ENCODE results near the gene ST3GAL4.
"Not testable (repeated sequence)": the region's sequence is repeated elsewhere in the genome, so short reads cannot be mapped to it uniquely, and the experiment has no call there.

Gene ST3GAL4

GRCh38 chr11:126384449-126385070 lies 29.1 kb downstream of the ST3GAL4 start:
- DNase-seq (ENCODE audit: low read depth in 2 of 2): no peak

DNA sequence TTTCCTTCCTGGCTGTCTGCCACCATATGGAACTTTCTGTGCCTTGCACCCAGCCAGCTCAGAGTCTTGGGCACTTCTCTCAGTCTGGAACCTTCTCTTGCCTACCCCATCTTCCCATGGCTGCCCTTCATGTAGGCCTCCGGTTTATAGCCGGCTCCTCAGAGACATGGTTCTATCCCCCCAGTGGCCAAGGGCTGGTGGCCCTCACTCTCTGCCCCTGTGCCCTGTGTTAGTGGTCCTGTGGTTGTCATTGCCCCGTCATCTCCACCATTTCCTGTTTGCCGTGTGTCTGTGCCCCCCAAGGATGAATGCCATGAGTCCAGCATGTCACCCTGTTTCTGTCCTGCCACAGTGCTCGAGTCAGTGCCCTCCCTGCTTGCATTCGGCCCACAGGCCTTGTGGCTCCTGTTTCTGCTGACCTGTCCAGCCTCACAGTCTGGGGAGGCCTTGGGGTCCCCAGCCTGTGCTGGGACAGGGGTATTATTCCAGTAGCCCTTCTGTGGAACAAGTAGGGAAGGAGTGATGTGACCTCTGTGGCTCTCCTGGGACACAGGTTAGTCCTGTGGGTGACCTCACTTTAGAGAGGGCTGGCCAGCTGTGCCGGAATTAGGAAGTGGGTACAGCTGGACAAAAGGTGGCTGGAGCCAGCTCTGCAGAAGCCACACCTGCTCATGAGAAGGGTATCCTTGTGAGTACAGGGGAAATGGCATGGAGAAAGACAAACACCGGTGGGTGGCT lies 30.7 kb downstream of the ST3GAL4 start:
- no peak for DNase-seq (ENCODE audit: low read depth in 2 of 2)

- not testable (repeated sequence) for DNase-seq (ENCODE audit: low read depth in 2 of 2)
These were observed 31.2 kb downstream of the ST3GAL4 start for GRCh38 chr11:126386729-126387071.

DNA sequence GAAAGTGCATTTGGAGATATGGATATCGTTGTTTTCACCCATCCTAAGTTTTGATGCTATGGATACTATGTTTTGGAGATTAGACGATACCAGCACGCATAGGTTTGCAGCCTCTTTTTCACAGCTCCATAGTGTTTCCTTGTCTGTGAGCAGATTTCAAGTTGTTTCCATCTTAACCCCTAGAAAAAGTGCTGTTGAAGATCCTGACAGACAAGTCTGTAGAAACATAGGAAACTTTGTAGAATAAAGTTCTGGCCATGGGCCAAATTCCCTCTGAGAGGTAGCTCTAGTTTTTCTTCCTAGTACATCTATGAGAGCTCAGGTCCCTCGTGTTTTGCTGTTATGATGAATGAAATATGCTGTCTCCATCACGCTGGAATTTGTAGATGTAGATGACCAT lies 32.4 kb downstream of the ST3GAL4 start:
- no peak for DNase-seq (ENCODE audit: low read depth in 2 of 2)

- DNase-seq (ENCODE audit: low read depth in 2 of 2): no peak
These were observed 34.9 kb downstream of the ST3GAL4 start for GRCh38 chr11:126390272-126390867.

- DNase-seq (ENCODE audit: low read depth in 2 of 2): no peak
These were observed 35.9 kb downstream of the ST3GAL4 start for GRCh38 chr11:126391286-126391954.

DNA sequence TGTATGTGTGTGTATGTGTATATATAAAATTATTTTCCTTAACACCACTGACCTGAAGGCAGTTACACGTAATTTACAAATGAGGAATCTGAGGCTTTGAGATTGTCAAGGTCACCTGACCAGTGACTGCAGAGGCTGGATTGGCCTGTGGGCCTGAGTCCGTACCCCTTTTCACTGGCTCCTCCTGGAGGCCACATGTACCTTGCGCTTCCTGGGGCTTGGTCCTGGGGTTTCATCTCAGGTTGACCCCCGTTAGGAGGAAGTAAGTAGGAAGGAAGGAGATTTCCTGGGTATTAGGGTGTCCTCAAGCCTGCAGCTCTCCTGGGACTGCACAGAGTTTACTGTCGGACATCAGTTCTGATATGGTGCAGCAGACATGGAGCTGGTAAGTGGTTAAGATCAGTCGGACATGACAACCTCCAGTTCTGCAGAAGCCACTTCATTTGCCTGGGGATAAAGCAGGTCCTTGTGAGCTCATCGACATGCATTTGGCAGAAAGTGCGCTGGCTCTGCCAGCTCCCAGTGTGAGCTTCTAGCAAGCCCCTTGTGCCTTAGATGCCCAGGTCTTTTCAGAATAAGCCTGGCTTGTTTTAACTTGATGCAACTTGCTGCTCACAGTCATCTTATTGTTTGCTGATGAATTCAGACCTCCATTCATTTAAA lies 36.6 kb downstream of the ST3GAL4 start:
- DNase-seq (ENCODE audit: low read depth in 2 of 2): no peak

DNA sequence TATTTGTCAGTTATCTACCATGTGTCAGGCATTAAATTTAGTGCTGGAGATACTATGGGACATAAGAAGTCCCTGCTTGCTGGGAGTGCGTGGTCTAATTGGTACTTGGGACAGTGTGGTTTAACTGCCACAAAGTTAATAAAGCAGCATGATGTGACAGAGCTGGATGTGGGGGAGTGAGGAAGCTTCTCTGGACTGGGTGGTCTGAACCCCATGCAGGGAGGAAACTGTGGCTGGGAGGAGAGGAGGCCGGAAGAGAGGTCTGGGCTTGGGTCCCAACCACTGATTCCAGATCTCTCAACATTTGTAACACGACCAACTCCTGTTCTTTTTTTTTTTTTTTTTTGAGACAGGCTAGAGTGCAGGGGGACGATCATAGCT lies 37.1 kb downstream of the ST3GAL4 start:
- DNase-seq (ENCODE audit: low read depth in 2 of 2): no peak

DNA sequence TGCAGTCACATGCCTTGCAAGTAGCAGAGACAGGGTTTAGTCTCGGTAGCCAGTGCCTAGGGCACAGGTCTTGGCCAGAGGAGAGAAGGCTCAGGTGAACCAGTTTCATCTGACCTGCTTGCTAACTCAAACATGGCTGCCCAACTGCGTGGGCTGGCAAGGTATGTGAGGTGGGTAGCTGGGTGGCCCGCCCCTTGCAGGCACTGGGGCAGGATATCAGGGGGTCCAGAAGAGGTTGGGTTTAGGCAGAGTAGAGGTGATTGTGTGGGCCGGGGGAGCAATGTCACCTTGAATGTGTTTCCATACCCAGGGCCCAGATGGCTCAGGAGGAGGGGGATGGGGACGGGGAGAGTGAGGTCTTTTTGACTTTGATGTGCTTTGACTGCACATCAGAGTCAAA lies 37.7 kb downstream of the ST3GAL4 start:
- DNase-seq (ENCODE audit: low read depth in 2 of 2): no peak

DNA sequence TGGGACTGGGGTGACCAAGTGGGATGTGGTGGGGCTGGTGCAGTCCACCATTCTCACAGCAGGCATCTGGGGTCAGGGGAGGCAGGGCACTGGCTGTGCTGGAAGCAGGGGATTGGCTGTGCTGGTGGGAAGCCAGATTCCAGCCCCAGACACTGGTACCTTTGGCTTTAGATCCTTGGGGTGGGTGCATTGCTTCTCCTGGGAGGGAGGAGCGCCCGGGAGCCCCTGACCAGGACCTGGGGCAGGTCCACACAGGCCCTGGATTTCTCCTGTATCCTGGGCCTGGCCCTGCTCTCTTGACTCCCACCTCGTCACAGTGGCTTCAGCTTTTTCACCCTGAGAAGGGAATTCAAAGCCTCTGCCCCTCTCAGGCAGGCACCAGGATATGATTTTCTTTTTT lies 38.5 kb downstream of the ST3GAL4 start:
- no peak for DNase-seq (ENCODE audit: low read depth in 2 of 2)

DNA sequence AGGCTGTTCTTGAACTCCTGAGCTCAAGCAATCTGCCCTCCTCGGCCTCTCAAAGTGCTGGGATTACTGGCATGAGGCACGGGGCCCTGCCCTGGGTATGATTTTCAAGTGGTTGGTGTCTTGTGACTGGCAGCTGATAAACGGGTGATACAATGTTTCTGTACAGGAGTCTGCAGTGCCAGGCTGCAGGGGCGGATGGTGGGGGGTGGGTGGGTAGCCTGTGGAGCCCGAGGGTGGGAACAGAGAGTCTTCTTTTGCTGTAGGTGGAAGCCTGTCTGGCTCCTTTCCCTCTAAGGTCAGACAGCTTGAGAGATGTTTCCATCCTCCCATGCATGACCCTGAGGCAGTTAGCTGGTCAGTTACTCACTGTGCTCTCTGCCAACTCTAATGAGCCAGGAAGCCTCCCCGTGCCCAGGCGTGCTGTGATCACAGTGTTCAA lies 39.2 kb downstream of the ST3GAL4 start:
- DNase-seq (ENCODE audit: low read depth in 2 of 2): not testable (repeated sequence)

DNA sequence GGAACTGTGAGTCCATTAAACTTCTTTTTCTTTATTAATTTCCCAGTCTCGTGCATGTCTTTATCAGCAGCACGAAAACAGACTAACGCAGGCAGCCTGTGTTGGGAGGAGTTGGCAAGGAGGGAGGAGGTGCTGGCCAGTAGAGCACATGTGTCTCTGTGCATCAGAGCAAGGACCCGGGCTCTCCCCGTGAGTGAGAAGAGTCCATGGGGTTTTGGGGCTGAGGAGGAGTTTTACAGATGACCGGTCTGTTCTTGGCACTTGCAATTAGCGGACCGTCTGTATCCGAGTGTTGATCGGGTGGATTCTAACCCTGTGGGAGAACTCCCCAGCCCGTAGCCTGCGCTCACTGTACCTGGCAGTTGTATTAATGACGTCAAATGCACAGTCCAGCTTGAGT lies 40.3 kb downstream of the ST3GAL4 start:
- DNase-seq (ENCODE audit: low read depth in 2 of 2): not testable (repeated sequence)

DNA sequence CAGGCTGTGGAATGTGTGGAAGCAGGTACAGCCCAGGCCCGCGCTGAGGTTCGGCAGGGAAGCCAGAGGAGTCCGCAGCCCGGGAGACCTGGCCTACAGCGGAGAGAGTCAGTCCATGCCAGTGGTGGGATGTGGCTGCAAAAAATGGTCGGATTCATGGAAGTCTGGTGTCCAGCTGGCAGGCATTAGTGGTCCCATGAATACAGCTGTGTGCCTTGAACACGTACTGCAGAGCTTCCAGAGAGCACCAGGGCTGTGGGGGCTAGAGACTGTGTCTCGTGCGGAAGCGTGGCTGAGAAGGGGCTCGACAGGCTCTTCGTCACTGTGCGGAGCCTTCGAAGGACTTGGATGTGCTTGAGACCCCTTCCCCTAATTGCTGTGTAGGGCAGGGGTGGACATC lies 40.8 kb downstream of the ST3GAL4 start:
- not testable (repeated sequence) for DNase-seq (ENCODE audit: low read depth in 2 of 2)

DNA sequence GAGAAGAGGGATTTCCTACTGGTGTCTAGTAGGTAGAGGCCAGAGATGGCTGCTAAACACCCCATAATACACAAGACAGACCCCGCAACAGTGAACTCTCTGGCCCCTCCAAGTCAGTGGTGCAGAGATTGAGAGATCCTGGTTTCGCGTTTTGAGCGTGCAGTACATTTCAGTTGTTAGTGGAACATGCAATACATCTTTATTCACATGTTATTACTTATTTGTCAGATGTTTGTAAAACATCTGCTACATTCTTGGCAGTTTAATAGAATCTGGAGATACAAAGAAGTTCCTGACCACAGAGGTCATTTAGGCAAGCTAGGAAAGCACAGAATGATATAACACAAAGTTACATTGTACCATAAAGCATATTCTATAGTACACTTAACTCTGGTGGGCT lies 41.5 kb downstream of the ST3GAL4 start:
- no peak for DNase-seq (ENCODE audit: low read depth in 2 of 2)

DNA sequence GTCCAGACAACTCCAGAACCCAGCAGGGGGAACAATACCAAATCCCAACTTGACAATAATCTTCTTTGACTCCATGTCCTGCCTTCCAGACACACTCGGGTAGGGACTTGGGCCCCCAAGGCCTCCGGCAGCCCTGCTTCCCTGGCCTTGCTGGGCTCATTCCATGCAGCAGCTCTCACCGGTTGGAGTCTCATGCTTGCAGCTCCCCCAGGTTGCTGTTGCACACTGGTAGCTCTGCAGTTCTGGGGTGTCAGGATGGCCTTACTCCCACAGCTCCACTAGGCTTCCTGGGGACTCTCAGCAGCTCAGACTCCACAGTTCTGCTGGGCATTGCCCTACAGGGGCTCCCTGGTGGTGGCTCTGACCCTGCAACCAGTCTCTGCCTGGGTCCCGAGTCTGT lies 42.8 kb downstream of the ST3GAL4 start:
- DNase-seq (ENCODE audit: low read depth in 2 of 2): no peak

- DNase-seq (ENCODE audit: low read depth in 2 of 2): no peak
These were observed 43.2 kb downstream of the ST3GAL4 start for GRCh38 chr11:126398721-126399120.

GRCh38 chr11:126400019-126400418 lies 44.5 kb downstream of the ST3GAL4 start:
- DNase-seq (ENCODE audit: low read depth in 2 of 2): no peak

GRCh38 chr11:126400479-126400878 lies 45.0 kb downstream of the ST3GAL4 start:
- no peak for DNase-seq (ENCODE audit: low read depth in 2 of 2)

DNA sequence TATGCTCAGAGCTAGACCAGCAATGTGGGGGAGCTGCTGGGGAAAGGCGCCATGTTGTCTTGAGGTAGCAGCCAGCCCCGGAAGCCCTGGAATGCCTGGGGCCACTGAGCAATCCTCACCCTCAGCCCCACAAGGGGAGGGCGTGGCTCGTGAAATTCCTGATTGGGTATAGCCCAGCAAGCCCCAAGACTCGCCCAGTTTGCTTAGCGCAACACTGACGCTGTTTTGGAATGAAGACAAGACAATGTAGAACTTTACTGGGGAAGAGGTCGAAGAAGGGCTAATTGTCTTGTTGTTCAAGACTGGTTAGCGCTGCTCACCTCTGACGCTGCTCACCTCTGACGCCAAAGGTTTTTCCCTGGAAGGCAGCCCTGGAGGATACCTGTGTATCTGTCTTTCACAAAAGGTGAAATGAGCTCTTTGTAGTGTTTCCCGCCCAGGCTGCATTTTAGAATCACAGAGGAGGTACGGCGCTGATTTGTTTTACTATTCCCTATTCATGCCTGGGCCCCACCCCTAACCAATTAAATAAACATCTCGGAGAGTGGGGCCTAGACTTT lies 47.6 kb downstream of the ST3GAL4 start:
- DNase-seq (ENCODE audit: low read depth in 2 of 2): no peak

- DNase-seq (ENCODE audit: low read depth in 2 of 2): no peak
These were observed 48.2 kb downstream of the ST3GAL4 start for GRCh38 chr11:126403658-126404057.

DNA sequence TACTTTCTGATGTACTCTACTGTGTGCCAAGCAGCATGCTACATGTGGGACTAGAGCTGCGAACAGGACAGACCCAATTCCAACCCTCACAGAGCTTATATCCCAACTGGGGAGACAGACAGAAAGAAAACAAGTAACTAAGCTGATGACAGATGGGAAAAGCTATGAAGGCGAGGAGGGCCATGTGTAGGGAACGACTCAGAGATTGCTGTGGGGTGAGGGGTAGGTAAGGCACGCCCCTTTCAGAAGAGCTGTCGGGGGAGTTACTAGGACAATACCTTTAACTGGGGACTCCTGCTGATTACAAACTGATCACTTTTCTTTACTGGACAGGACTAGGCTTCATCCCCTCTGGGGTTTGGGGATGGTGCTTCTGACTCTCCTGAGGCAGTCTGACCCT lies 48.9 kb downstream of the ST3GAL4 start:
- DNase-seq (ENCODE audit: low read depth in 2 of 2): no peak

DNA sequence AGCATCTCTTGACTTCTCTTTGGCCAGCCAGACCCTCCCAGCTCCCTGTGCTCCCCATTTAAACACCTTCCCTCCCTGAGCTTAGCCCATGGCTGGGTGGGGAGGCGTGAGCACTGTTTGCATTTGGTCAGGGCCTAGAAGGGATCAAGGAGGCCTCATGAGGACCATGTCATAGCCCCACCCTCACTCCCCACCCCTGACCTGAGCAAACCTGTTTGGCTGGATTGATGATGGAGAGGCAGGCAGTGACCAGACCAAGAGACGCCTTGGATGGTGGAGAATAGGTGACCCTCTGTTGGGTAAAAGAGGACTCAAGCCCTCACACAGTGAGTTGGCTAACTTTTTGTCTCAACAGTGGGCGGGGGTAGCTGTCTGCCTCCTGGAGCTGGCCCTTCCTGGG lies 49.9 kb downstream of the ST3GAL4 start:
- no peak for DNase-seq (ENCODE audit: low read depth in 2 of 2)

All from stimulated activated CD4-positive, alpha-beta T cell treated with anti-CD3 and anti-CD28 coated beads, Interleukin-1b, Interleukin-23, amount 100 ng/mL, for 4 hours (primary cell).